ENCODE measurements around the gene BTBD18.

DNA sequence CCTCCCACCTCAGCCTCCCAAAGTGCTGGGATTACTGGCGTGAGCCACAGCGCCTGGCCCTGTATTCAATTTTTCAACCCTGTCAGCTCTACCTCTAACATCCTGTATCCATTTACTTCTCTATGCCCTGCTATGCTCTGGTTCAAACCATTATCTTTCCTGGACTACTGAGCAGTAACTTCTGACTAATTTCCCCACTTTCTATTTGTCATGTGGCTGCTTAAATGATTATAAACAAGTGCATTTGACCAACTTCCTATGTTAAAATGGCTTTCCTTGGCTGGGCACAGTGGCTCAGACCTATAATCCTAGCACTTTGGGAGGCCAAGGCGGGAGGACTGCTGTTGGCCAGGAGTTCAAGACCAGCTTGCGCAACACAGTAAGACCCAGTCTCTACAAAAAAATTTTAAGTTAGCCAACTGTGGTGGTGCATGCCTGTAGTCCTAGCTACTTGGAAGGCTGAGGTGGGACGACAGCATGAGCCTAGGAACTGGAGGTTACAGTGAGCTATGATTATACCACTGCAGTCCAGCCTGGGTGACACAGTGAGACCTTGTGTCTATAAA lies 41.7 kb downstream of the BTBD18 start:
- TF ChIP-seq, protein P1, sequence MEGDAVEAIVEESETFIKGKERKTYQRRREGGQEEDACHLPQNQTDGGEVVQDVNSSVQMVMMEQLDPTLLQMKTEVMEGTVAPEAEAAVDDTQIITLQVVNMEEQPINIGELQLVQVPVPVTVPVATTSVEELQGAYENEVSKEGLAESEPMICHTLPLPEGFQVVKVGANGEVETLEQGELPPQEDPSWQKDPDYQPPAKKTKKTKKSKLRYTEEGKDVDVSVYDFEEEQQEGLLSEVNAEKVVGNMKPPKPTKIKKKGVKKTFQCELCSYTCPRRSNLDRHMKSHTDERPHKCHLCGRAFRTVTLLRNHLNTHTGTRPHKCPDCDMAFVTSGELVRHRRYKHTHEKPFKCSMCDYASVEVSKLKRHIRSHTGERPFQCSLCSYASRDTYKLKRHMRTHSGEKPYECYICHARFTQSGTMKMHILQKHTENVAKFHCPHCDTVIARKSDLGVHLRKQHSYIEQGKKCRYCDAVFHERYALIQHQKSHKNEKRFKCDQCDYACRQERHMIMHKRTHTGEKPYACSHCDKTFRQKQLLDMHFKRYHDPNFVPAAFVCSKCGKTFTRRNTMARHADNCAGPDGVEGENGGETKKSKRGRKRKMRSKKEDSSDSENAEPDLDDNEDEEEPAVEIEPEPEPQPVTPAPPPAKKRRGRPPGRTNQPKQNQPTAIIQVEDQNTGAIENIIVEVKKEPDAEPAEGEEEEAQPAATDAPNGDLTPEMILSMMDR (IDR thresholded peaks at IDR 0.05) = no peak
- TF ChIP-seq, protein P2, sequence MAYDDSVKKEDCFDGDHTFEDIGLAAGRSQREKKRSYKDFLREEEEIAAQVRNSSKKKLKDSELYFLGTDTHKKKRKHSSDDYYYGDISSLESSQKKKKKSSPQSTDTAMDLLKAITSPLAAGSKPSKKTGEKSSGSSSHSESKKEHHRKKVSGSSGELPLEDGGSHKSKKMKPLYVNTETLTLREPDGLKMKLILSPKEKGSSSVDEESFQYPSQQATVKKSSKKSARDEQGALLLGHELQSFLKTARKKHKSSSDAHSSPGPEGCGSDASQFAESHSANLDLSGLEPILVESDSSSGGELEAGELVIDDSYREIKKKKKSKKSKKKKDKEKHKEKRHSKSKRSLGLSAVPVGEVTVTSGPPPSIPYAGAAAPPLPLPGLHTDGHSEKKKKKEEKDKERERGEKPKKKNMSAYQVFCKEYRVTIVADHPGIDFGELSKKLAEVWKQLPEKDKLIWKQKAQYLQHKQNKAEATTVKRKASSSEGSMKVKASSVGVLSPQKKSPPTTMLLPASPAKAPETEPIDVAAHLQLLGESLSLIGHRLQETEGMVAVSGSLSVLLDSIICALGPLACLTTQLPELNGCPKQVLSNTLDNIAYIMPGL (CRISPR knock-in tag; IDR thresholded peaks at IDR 0.05) = no peak
- TF ChIP-seq NR1H2 (CRISPR knock-in tag; IDR thresholded peaks at IDR 0.05) = no peak
- no peak for TF ChIP-seq ESRRA (CRISPR knock-in tag; IDR thresholded peaks at IDR 0.05; ENCODE audit: borderline replicate concordance)
- no peak for TF ChIP-seq ZNF121 (CRISPR knock-in tag; IDR thresholded peaks at IDR 0.05)
- TF ChIP-seq ATF1 (CRISPR knock-in tag; IDR thresholded peaks at IDR 0.05) = no peak
- TF ChIP-seq CBFB (CRISPR knock-in tag; IDR thresholded peaks at IDR 0.05; ENCODE audit: low read depth) = no peak
- TF ChIP-seq, protein P3, sequence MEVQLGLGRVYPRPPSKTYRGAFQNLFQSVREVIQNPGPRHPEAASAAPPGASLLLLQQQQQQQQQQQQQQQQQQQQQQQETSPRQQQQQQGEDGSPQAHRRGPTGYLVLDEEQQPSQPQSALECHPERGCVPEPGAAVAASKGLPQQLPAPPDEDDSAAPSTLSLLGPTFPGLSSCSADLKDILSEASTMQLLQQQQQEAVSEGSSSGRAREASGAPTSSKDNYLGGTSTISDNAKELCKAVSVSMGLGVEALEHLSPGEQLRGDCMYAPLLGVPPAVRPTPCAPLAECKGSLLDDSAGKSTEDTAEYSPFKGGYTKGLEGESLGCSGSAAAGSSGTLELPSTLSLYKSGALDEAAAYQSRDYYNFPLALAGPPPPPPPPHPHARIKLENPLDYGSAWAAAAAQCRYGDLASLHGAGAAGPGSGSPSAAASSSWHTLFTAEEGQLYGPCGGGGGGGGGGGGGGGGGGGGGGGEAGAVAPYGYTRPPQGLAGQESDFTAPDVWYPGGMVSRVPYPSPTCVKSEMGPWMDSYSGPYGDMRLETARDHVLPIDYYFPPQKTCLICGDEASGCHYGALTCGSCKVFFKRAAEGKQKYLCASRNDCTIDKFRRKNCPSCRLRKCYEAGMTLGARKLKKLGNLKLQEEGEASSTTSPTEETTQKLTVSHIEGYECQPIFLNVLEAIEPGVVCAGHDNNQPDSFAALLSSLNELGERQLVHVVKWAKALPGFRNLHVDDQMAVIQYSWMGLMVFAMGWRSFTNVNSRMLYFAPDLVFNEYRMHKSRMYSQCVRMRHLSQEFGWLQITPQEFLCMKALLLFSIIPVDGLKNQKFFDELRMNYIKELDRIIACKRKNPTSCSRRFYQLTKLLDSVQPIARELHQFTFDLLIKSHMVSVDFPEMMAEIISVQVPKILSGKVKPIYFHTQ (CRISPR knock-in tag; IDR thresholded peaks at IDR 0.05) = no peak
- TF ChIP-seq NFE2L1 (CRISPR knock-in tag; IDR thresholded peaks at IDR 0.05) = no peak
- no peak for TF ChIP-seq GRHL2 (CRISPR knock-in tag; IDR thresholded peaks at IDR 0.05; ENCODE audit: insufficient replicate concordance, severe bottlenecking)
- TF ChIP-seq, protein P4, sequence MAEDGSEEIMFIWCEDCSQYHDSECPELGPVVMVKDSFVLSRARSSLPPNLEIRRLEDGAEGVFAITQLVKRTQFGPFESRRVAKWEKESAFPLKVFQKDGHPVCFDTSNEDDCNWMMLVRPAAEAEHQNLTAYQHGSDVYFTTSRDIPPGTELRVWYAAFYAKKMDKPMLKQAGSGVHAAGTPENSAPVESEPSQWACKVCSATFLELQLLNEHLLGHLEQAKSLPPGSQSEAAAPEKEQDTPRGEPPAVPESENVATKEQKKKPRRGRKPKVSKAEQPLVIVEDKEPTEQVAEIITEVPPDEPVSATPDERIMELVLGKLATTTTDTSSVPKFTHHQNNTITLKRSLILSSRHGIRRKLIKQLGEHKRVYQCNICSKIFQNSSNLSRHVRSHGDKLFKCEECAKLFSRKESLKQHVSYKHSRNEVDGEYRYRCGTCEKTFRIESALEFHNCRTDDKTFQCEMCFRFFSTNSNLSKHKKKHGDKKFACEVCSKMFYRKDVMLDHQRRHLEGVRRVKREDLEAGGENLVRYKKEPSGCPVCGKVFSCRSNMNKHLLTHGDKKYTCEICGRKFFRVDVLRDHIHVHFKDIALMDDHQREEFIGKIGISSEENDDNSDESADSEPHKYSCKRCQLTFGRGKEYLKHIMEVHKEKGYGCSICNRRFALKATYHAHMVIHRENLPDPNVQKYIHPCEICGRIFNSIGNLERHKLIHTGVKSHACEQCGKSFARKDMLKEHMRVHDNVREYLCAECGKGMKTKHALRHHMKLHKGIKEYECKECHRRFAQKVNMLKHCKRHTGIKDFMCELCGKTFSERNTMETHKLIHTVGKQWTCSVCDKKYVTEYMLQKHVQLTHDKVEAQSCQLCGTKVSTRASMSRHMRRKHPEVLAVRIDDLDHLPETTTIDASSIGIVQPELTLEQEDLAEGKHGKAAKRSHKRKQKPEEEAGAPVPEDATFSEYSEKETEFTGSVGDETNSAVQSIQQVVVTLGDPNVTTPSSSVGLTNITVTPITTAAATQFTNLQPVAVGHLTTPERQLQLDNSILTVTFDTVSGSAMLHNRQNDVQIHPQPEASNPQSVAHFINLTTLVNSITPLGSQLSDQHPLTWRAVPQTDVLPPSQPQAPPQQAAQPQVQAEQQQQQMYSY (CRISPR knock-in tag; IDR thresholded peaks at IDR 0.05) = no peak
- no peak for TF ChIP-seq ZNF263 (CRISPR knock-in tag; IDR thresholded peaks at IDR 0.05; ENCODE audit: low read depth)
